Upper lobe of left lung (tissue), 4 donors: ENCODE measurements around the gene C12orf56.

ENCODE experiments used
- POLR2A ChIP-seq, 4 donors: fragments of 450-650 bp; IDR thresholded peaks; one replicate each; pipeline ENCODE4 v1.5.1; 2016 to 2017; ENCODE audit warnings: antibody characterized with exemption in 4 of 4, mild to moderate bottlenecking in 2 of 4
- POLR2AphosphoS5 ChIP-seq, 2 donors: sonication (generic); formaldehyde crosslinking; IDR thresholded peaks; one replicate each; pipeline ENCODE4 v1.5.1; 2017; ENCODE audit warnings: antibody characterized with exemption in 2 of 2
- TF ChIP-seq, protein P1 (sequence below), 6 experiments: fragments of 450-650 bp in 4 of 6; fragments of 200-600 bp in 2 of 6; sonication (generic) in 2 of 6; IDR thresholded peaks; one replicate each; pipeline ENCODE4 v1.5.1; 2016 to 2019; ENCODE audit warnings: antibody characterized with exemption in 6 of 6

DNA sequence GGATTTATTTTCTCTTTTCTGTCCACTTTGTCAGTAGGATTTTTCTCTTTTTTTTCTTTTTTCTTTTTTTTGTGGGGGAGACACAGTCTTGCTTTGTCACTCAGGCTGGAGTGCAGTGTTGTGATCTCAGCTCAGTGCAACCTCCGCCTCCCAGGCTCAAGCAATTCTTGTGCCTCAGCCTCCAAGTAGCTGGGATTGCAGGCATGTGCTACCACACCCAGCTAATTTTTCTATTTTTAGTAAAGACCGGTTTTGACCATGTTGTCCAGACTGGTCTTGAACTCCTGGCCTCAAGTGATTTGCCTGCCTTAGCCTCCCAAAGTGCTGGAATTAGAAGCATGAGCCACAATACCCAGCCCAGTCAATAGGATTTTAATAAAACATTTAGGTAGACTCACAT is 40.3 kb upstream of the C12orf56 start:
- TF ChIP-seq, protein P1, sequence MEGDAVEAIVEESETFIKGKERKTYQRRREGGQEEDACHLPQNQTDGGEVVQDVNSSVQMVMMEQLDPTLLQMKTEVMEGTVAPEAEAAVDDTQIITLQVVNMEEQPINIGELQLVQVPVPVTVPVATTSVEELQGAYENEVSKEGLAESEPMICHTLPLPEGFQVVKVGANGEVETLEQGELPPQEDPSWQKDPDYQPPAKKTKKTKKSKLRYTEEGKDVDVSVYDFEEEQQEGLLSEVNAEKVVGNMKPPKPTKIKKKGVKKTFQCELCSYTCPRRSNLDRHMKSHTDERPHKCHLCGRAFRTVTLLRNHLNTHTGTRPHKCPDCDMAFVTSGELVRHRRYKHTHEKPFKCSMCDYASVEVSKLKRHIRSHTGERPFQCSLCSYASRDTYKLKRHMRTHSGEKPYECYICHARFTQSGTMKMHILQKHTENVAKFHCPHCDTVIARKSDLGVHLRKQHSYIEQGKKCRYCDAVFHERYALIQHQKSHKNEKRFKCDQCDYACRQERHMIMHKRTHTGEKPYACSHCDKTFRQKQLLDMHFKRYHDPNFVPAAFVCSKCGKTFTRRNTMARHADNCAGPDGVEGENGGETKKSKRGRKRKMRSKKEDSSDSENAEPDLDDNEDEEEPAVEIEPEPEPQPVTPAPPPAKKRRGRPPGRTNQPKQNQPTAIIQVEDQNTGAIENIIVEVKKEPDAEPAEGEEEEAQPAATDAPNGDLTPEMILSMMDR (IDR thresholded peaks at IDR 0.05): no peak
- TF ChIP-seq POLR2A (IDR thresholded peaks at IDR 0.05) (no peak), POLR2AphosphoS5 (IDR thresholded peaks at IDR 0.05) (no peak)
